ENCODE data around the gene C12orf54. TPM values are rescaled to one million over a fixed set of nuclear protein-coding genes. Genes with fewer than 3 reads are reported as not detected.
"Not testable (repeated sequence)": the region's sequence is repeated elsewhere in the genome, so short reads cannot be mapped to it uniquely, and the experiment has no call there.

The C12orf54 gene
- polyA plus RNA-seq, 1 experiment = not detected

GRCh38 chr12:48508987-48509386 is 26.7 kb downstream of the C12orf54 start:
- Histone ChIP-seq H3K9me3 (ENCODE audit: control insufficient read depth, insufficient read depth, low read length) (no peaks in the 10 kb centered on the region), H3K4me3 (ENCODE audit: low read depth, low read length) (no peak overlapping the region), H3K27me3 (ENCODE audit: control insufficient read depth, insufficient read depth, low read length) (no peaks in the 10 kb centered on the region), H3K27ac (ENCODE audit: low read depth, low read length) (no peak overlapping the region)
- ChIA-PET POLR2A (no interaction called here), CTCF (no interaction called here)
- no peak for DNase-seq (ENCODE audit: low read depth, low spot score)
- no peak for TF ChIP-seq CTCF (IDR thresholded peaks at IDR 0.05; ENCODE audit: low read depth, low read length)

- H3K27ac ChIP-seq (ENCODE audit: low read depth, low read length) = no peak overlapping the region
- no peak for TF ChIP-seq CTCF (IDR thresholded peaks at IDR 0.05; ENCODE audit: low read depth, low read length)
- DNase-seq (ENCODE audit: low read depth, low spot score) = no peak
- no peaks in the 10 kb centered on the region for H3K9me3 ChIP-seq (ENCODE audit: control insufficient read depth, insufficient read depth, low read length)
- no peaks in the 10 kb centered on the region for H3K27me3 ChIP-seq (ENCODE audit: control insufficient read depth, insufficient read depth, low read length)
- CTCF ChIA-PET = no interaction called here
- H3K4me3 ChIP-seq (ENCODE audit: low read depth, low read length) = no peak overlapping the region
- POLR2A ChIA-PET = no interaction called here
These were observed 27.8 kb downstream of the C12orf54 start for GRCh38 chr12:48510111-48510510.

- no peak overlapping the region for H3K27ac ChIP-seq (ENCODE audit: low read depth, low read length)
- ChIA-PET POLR2A (no interaction called here), CTCF (no interaction called here)
- TF ChIP-seq CTCF (IDR thresholded peaks at IDR 0.05; ENCODE audit: low read depth, low read length) = no peak
- no peak overlapping the region for H3K4me3 ChIP-seq (ENCODE audit: low read depth, low read length)
- no peaks in the 10 kb centered on the region for H3K9me3 ChIP-seq (ENCODE audit: control insufficient read depth, insufficient read depth, low read length)
- no peaks in the 10 kb centered on the region for H3K27me3 ChIP-seq (ENCODE audit: control insufficient read depth, insufficient read depth, low read length)
- no peak for DNase-seq (ENCODE audit: low read depth, low spot score)
These were observed 30.6 kb downstream of the C12orf54 start for GRCh38 chr12:48512855-48513254.

- no peak for TF ChIP-seq CTCF (IDR thresholded peaks at IDR 0.05; ENCODE audit: low read depth, low read length)
- Histone ChIP-seq H3K4me3 (ENCODE audit: low read depth, low read length) (no peak overlapping the region), H3K27me3 (ENCODE audit: control insufficient read depth, insufficient read depth, low read length) (no peaks in the 10 kb centered on the region), H3K9me3 (ENCODE audit: control insufficient read depth, insufficient read depth, low read length) (no peaks in the 10 kb centered on the region), H3K27ac (ENCODE audit: low read depth, low read length) (no peak overlapping the region)
- no peak for DNase-seq (ENCODE audit: low read depth, low spot score)
- ChIA-PET POLR2A (no interaction called here), CTCF (no interaction called here)
These were observed 32.4 kb downstream of the C12orf54 start for GRCh38 chr12:48514728-48515127.

GRCh38 chr12:48520381-48520780 is 38.1 kb downstream of the C12orf54 start:
- H3K27ac ChIP-seq (ENCODE audit: low read depth, low read length); H3K9me3 ChIP-seq (ENCODE audit: control insufficient read depth, insufficient read depth, low read length); DNase-seq (ENCODE audit: low read depth, low spot score); H3K4me3 ChIP-seq (ENCODE audit: low read depth, low read length); CTCF ChIA-PET; POLR2A ChIA-PET; H3K27me3 ChIP-seq (ENCODE audit: control insufficient read depth, insufficient read depth, low read length): not testable (repeated sequence)

GRCh38 chr12:48525332-48525731 is 43.0 kb downstream of the C12orf54 start, which contains the start of gene OR8S1:
Gene OR8S1, plus strand, starts transcription at chr12:48525632. Its CDS starts 0 bp downstream, at chr12:48525632.
- H3K9me3 ChIP-seq (ENCODE audit: control insufficient read depth, insufficient read depth, low read length) = no peaks in the 10 kb centered on the region
- CTCF ChIA-PET = no interaction called here
- POLR2A ChIA-PET = no interaction called here
- no peak for DNase-seq (ENCODE audit: low read depth, low spot score)
- H3K27ac ChIP-seq (ENCODE audit: low read depth, low read length) = no peak within 1 kb of the TSS
- no peaks in the 10 kb centered on the region for H3K27me3 ChIP-seq (ENCODE audit: control insufficient read depth, insufficient read depth, low read length)
- TF ChIP-seq CTCF (IDR thresholded peaks at IDR 0.05; ENCODE audit: low read depth, low read length) = no peak
- no peak within 1 kb of the TSS for H3K4me3 ChIP-seq (ENCODE audit: low read depth, low read length)
